AG04450 (cell line): ENCODE results near the gene HAUS7. TPM values are rescaled to one million over a fixed set of nuclear protein-coding genes. Genes with fewer than 3 reads are reported as not detected.

ENCODE experiments used
- CTCF ChIA-PET: fragments of 300-600, 350-600 bp; formaldehyde crosslinking; extraction: SDS; loops from one replicate; lab custom pipeline; 2022; ENCODE audit warnings: antibody characterized with exemption, inconsistent platforms; lab: Charles Lee
- POLR2A ChIA-PET: fragments of 350-600 bp; formaldehyde crosslinking; extraction: SDS; loops from one replicate; lab custom pipeline; 2021; ENCODE audit warnings: antibody characterized with exemption, inconsistent platforms; lab: Yijun Ruan, JAX
- DNase-seq: peaks from one replicate; pipeline ENCODE4 v3.0.0-alpha.2; 2011; ENCODE audit warnings: low read depth, low spot score
- H3K27ac ChIP-seq: one replicate; pipeline ENCODE4 v1.5.1; 2012; ENCODE audit warnings: low read depth, low read length, control low read depth
- H3K27me3 ChIP-seq: one replicate; pipeline ENCODE4 v1.6.0; 2012; ENCODE audit warnings: low read length; ENCODE audit not compliant: control insufficient read depth, insufficient read depth
- H3K4me3 ChIP-seq: 2 replicates; pipeline ENCODE4 v1.5.1; 2011; ENCODE audit warnings: mild to moderate bottlenecking, low read depth, low read length, control low read depth
- H3K9me3 ChIP-seq: 2 replicates; pipeline ENCODE4 v1.5.1; 2012; ENCODE audit warnings: low read length; ENCODE audit not compliant: control insufficient read depth, insufficient read depth
- CTCF ChIP-seq: IDR thresholded peaks from 2 replicates; pipeline ENCODE4 v1.5.1; 2011; ENCODE audit warnings: low read depth, low read length, control low read depth, inconsistent platforms
- polyA plus RNA-seq: library from polyadenylated mRNA; depleted of rRNA; stranded (reverse); fragments of >200 nt; gene quantifications from 2 replicates; pipeline ENCODE4 v1.2.3, GENCODE V29; 2011

The HAUS7 gene
- polyA plus RNA-seq, 1 experiment: 13.2 TPM

GRCh38 chrX:153493085-153493484 lies 22.7 kb upstream of the HAUS7 start:
- ChIA-PET CTCF (interaction anchor here (0.7 to 0.8 kb wide), 2 partner anchors 14 to 535 kb away, joined by 3 read pairs; no protein-coding TSS in a partner anchor), POLR2A (no interaction called here)
- DNase-seq: no peak
- H3K9me3 ChIP-seq: no peaks in the 10 kb centered on the region
- no peak for TF ChIP-seq CTCF
- H3K4me3 ChIP-seq: no peak overlapping the region
- no peaks in the 10 kb centered on the region for H3K27me3 ChIP-seq
- no peak overlapping the region for H3K27ac ChIP-seq

- H3K9me3 ChIP-seq: no peaks in the 10 kb centered on the region
- POLR2A ChIA-PET: no interaction called here
- DNase-seq: no peak
- no peak for TF ChIP-seq CTCF
- no peak overlapping the region for H3K27ac ChIP-seq
- H3K4me3 ChIP-seq: no peak overlapping the region
- CTCF ChIA-PET: interaction anchor here (3.9 kb wide), 1 partner anchor 21 kb away, joined by 18 read pairs; the partner anchor contains the start of gene HAUS7
- no peaks in the 10 kb centered on the region for H3K27me3 ChIP-seq
Observed at GRCh38 chrX:153492543-153492942, 22.2 kb upstream of the HAUS7 start.

- ChIA-PET CTCF (interaction anchor here (1.0 to 3.9 kb wide), 3 partner anchors 15 to 21 kb away, joined by 5 to 18 read pairs (median 5); partner anchors contain the start of gene HAUS7), POLR2A (interaction anchor here (0.6 to 1.1 kb wide), 2 partner anchors 15 to 17 kb away, joined by 4 to 6 read pairs; no protein-coding TSS in a partner anchor)
- DNase-seq: no peak
- TF ChIP-seq CTCF: no peak
- no peak overlapping the region for H3K27ac ChIP-seq
- H3K27me3 ChIP-seq: no peaks in the 10 kb centered on the region
- no peak overlapping the region for H3K4me3 ChIP-seq
- no peaks in the 10 kb centered on the region for H3K9me3 ChIP-seq
Observed at GRCh38 chrX:153491918-153492317, 21.5 kb upstream of the HAUS7 start.

GRCh38 chrX:153491351-153491914 lies 21.1 kb upstream of the HAUS7 start:
- H3K4me3 ChIP-seq: no peak overlapping the region
- CTCF ChIA-PET: interaction anchor here (1.0 to 3.9 kb wide), 3 partner anchors 16 to 20 kb away, joined by 5 to 18 read pairs (median 5); partner anchors contain the start of gene HAUS7
- TF ChIP-seq CTCF: no peak
- DNase-seq: no peak
- no peak overlapping the region for H3K27ac ChIP-seq
- H3K27me3 ChIP-seq: no peaks in the 10 kb centered on the region
- H3K9me3 ChIP-seq: no peaks in the 10 kb centered on the region
- POLR2A ChIA-PET: interaction anchor here (0.6 to 1.1 kb wide), 2 partner anchors 14 to 16 kb away, joined by 4 to 6 read pairs; no protein-coding TSS in a partner anchor

- CTCF ChIA-PET: interaction anchor here (0.9 to 3.9 kb wide), 2 partner anchors 19 to 49 kb away, joined by 3 to 18 read pairs; partner anchors contain the start of gene HAUS7
- H3K27ac ChIP-seq: no peak overlapping the region
- POLR2A ChIA-PET: no interaction called here
- no peak overlapping the region for H3K4me3 ChIP-seq
- no peaks in the 10 kb centered on the region for H3K9me3 ChIP-seq
- no peak for TF ChIP-seq CTCF
- H3K27me3 ChIP-seq: no peaks in the 10 kb centered on the region
- no peak for DNase-seq
Observed at GRCh38 chrX:153490217-153490930, 20.0 kb upstream of the HAUS7 start.
